Omental fat pad (tissue), 4 donors: Measurements from ENCODE around the gene MMP19. TPM values are rescaled to one million over a fixed set of nuclear protein-coding genes. Genes with fewer than 3 reads are reported as not detected.
"Not testable (repeated sequence)": the region's sequence is repeated elsewhere in the genome, so short reads cannot be mapped to it uniquely, and the experiment has no call there.

Source experiments
- ATAC-seq: fragments of 150-250 bp; one replicate; pipeline ENCODE4 v1.9.1; 2016; ENCODE audit warnings: mild to moderate bottlenecking, moderate library complexity; ENCODE audit not compliant: low FRiP score
- DNase-seq: peaks from one replicate; pipeline ENCODE4 v3.0.0-alpha.2; 2019; ENCODE audit warnings: low spot score
- CTCF ChIP-seq, 3 donors: fragments of 450-650 bp; IDR thresholded peaks; one replicate each; pipeline ENCODE4 v1.5.1; 2016 to 2017; ENCODE audit warnings: antibody characterized with exemption in 3 of 3, mild to moderate bottlenecking in 3 of 3, moderate library complexity in 2 of 3
- total RNA-seq, 4 donors: library from RNA; depleted of rRNA; stranded (reverse); fragments of >200 nt; gene quantifications; one replicate each; pipeline ENCODE4 v1.1.0, GENCODE V29; 2016

MMP19 gene
- total RNA-seq, 4 donors from 2014 or later, result 35.0 to 616 (median 308) TPM

GRCh38 chr12:55865327-55865726, 22.6 kb upstream of the MMP19 start:
- TF ChIP-seq CTCF (IDR thresholded peaks at IDR 0.05), result no peak
- ATAC-seq, result no peak
- no peak for DNase-seq

DNA sequence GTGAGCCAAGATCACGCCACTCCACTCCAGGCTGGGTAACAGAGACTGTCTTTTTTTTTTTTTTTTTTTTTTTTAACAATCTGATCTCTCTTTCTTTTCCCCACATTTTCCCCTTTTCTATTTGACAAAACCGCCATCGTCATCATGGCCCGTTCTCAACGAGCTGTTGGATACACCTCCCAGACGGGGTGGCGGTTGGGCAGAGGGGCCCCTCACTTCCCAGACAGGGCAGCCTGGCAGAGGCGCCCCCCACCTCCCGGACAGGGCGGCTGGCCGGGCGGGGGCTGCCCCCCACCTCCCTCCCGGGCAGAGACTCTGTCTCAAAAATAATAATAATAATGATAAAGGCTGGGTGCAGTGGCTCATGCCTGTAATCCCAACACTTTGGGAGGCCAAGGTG, 20.2 kb upstream of the MMP19 start:
- ATAC-seq, DNase-seq: not testable (repeated sequence)

- no peak for DNase-seq
- no peak for ATAC-seq
- no peak for TF ChIP-seq CTCF (IDR thresholded peaks at IDR 0.05)
Observed at GRCh38 chr12:55862286-55862685, 19.6 kb upstream of the MMP19 start.

GRCh38 chr12:55861871-55862270, 19.1 kb upstream of the MMP19 start:
- ATAC-seq (no peak), DNase-seq (no peak)
- TF ChIP-seq CTCF (IDR thresholded peaks at IDR 0.05), result no peak

GRCh38 chr12:55861396-55861795, 18.7 kb upstream of the MMP19 start:
- ATAC-seq, result no peak
- no peak for TF ChIP-seq CTCF (IDR thresholded peaks at IDR 0.05)
- no peak for DNase-seq

GRCh38 chr12:55852740-55853139, 10.0 kb upstream of the MMP19 start:
- DNase-seq (no peak), ATAC-seq (no peak)
- no peak for TF ChIP-seq CTCF (IDR thresholded peaks at IDR 0.05)

- no peak for ATAC-seq
- TF ChIP-seq CTCF (IDR thresholded peaks at IDR 0.05), result no peak
- no peak for DNase-seq
Observed at GRCh38 chr12:55850893-55851292, 8.2 kb upstream of the MMP19 start.

GRCh38 chr12:55850401-55850800, 7.7 kb upstream of the MMP19 start:
- no peak for TF ChIP-seq CTCF (IDR thresholded peaks at IDR 0.05)
- ATAC-seq (no peak), DNase-seq (no peak)
